Measurements from ENCODE around the gene LRRC25.

Gene LRRC25

DNA sequence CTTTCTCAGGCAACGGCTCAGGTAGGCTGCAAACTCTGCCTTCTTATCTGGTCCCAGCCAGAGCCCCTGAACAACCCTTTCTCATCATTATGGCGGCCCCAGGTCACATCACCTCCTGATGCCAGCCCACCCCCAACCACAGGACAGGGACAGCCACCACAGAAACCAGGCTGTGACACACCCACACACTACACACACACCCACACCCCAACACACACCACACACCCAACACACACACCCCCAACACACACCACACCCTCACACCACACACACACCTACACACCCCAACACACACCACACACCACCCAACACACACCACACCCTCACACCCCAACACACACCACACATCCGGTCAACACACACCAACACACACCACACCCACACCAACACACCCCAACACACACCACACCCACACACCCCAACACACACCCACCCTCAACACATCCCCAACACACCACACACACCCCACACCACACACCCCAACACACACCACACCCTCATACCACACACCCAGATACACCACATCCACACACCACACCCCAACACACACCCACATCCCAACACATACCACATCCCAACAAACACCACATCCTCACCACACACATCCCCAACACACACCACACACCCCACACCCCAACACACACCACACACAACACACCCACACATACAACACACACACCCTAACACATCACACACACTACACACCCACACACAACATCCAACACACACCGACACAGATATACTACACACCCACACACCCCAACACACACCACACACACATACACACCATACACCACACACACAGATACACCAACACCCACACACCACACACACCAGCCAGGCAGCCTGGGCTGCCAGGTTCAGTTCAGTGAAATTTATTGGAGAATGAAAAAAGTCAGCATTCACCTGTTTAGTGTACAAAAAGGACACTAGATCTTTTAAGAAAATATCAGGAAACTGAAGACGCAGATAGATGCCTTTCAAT, 44.7 kb upstream of the LRRC25 start:
- TF ChIP-seq TAF1 (IDR thresholded peaks at IDR 0.05; ENCODE audit: borderline replicate concordance, insufficient read depth, low read length) = no peak

GRCh38 chr19:18440936-18441803, 43.7 kb upstream of the LRRC25 start:
- TF ChIP-seq FOXP2 (optimal IDR thresholded peaks at IDR 0.05; ENCODE audit: borderline replicate concordance, extremely low read depth, extremely low read length, insufficient read depth) = no peak
- TF ChIP-seq SIN3A (IDR thresholded peaks at IDR 0.05; ENCODE audit: borderline replicate concordance, insufficient read depth, low read length) = no peak
- TF ChIP-seq, protein P1, sequence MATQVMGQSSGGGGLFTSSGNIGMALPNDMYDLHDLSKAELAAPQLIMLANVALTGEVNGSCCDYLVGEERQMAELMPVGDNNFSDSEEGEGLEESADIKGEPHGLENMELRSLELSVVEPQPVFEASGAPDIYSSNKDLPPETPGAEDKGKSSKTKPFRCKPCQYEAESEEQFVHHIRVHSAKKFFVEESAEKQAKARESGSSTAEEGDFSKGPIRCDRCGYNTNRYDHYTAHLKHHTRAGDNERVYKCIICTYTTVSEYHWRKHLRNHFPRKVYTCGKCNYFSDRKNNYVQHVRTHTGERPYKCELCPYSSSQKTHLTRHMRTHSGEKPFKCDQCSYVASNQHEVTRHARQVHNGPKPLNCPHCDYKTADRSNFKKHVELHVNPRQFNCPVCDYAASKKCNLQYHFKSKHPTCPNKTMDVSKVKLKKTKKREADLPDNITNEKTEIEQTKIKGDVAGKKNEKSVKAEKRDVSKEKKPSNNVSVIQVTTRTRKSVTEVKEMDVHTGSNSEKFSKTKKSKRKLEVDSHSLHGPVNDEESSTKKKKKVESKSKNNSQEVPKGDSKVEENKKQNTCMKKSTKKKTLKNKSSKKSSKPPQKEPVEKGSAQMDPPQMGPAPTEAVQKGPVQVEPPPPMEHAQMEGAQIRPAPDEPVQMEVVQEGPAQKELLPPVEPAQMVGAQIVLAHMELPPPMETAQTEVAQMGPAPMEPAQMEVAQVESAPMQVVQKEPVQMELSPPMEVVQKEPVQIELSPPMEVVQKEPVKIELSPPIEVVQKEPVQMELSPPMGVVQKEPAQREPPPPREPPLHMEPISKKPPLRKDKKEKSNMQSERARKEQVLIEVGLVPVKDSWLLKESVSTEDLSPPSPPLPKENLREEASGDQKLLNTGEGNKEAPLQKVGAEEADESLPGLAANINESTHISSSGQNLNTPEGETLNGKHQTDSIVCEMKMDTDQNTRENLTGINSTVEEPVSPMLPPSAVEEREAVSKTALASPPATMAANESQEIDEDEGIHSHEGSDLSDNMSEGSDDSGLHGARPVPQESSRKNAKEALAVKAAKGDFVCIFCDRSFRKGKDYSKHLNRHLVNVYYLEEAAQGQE (IDR thresholded peaks at IDR 0.05; ENCODE audit: insufficient read depth in 1 of 2, low read depth in 2 of 2, low read length in 2 of 2) = no peak
- no peak for TF ChIP-seq POLR2AphosphoS5 (IDR thresholded peaks at IDR 0.05; ENCODE audit: low read depth, low read length)
- TF ChIP-seq TAF1 (IDR thresholded peaks at IDR 0.05; ENCODE audit: borderline replicate concordance, insufficient read depth, low read length) = no peak

DNA sequence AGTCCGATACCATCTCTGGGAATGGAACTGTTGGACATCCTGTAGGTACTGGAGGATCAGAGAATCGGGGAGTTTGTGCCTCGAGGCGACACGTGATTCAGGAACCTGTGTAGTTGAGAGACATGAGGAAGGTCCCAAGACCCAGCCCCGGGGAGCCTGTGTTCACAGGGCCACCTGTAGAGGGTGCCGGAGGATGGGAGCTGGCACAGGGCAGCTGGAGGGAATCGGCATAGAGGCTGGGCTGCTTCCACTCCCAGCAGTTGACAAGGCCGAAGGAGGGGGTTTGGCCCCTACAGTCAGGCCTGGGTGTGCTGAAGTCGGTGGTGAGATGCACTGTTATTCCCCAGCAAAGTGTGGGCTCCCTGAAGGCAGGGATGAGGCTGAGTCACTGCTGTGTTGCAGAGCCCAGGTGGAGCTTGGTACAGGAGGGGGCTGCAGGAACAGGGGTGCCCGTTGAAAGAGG, 43.0 kb upstream of the LRRC25 start:
- TF ChIP-seq SIN3A (IDR thresholded peaks at IDR 0.05; ENCODE audit: borderline replicate concordance, insufficient read depth, low read length) = no peak
- TF ChIP-seq FOXP2 (optimal IDR thresholded peaks at IDR 0.05; ENCODE audit: borderline replicate concordance, extremely low read depth, extremely low read length, insufficient read depth) = no peak
- no peak for TF ChIP-seq TAF1 (IDR thresholded peaks at IDR 0.05; ENCODE audit: borderline replicate concordance, insufficient read depth, low read length)
- TF ChIP-seq, protein P1 (IDR thresholded peaks at IDR 0.05; ENCODE audit: insufficient read depth in 1 of 2, low read depth in 2 of 2, low read length in 2 of 2) = no peak
- TF ChIP-seq POLR2AphosphoS5 (IDR thresholded peaks at IDR 0.05; ENCODE audit: low read depth, low read length) = no peak

- TF ChIP-seq SIN3A (IDR thresholded peaks at IDR 0.05; ENCODE audit: borderline replicate concordance, insufficient read depth, low read length) (no peak), TAF1 (IDR thresholded peaks at IDR 0.05; ENCODE audit: borderline replicate concordance, insufficient read depth, low read length) (no peak), POLR2AphosphoS5 (IDR thresholded peaks at IDR 0.05; ENCODE audit: low read depth, low read length) (no peak), FOXP2 (optimal IDR thresholded peaks at IDR 0.05; ENCODE audit: borderline replicate concordance, extremely low read depth, extremely low read length, insufficient read depth) (no peak)
- TF ChIP-seq, protein P1 (IDR thresholded peaks at IDR 0.05; ENCODE audit: insufficient read depth in 1 of 2, low read depth in 2 of 2, low read length in 2 of 2) = no peak
Measured at GRCh38 chr19:18439910-18440237, 42.5 kb upstream of the LRRC25 start.

DNA sequence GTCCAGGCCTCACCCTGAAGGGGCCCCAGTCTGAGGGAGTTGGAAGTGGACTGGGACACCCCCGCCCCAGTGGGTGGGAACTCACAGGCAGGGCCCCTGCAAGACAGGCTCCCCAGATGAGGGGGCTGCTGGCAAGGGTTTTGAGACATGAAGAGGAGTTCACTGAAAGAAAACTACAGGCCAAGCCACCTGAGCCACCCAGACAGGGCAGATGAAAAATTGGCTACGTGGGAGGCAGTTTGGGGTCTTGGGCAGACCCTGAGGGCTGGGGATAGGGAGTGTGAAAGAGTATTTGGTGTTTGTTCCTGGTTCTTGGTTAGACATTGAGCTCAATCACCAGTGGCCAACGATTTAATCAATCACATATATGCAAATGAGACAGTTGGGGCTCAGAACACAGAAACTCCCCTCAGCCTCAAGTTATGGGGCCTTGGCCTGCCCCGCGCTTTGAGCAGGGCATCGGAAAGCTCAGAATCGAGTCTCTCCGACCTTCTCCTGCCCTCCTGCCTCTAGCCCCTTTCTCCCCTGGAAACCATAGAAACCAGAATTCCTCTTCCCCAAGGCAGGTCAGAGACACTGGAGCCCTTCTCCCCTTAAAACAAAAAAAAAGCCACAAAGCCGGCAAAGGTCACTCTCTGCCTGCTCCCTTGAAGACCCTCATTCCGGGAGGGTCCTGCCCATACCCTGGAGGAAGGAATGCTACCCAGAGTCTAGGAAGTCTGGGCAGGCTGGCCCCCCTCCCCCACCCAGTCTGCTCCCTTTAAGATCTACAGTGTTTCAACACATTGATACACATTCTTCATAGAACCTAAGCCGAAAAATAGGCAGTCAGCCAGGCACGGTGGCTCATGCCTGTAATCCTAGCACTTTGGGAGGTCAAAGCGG, 41.8 kb upstream of the LRRC25 start:
- TF ChIP-seq POLR2AphosphoS5 (IDR thresholded peaks at IDR 0.05; ENCODE audit: low read depth, low read length) = no peak
- no peak for TF ChIP-seq FOXP2 (optimal IDR thresholded peaks at IDR 0.05; ENCODE audit: borderline replicate concordance, extremely low read depth, extremely low read length, insufficient read depth)
- TF ChIP-seq, protein P1 (IDR thresholded peaks at IDR 0.05; ENCODE audit: insufficient read depth in 1 of 2, low read depth in 2 of 2, low read length in 2 of 2) = no peak
- TF ChIP-seq SIN3A (IDR thresholded peaks at IDR 0.05; ENCODE audit: borderline replicate concordance, insufficient read depth, low read length) = no peak
- no peak for TF ChIP-seq TAF1 (IDR thresholded peaks at IDR 0.05; ENCODE audit: borderline replicate concordance, insufficient read depth, low read length)

Data from PFSK-1 (cell line).